Measurements from ENCODE around the gene AMER1. TPM values are rescaled to one million over a fixed set of nuclear protein-coding genes. Genes with fewer than 3 reads are reported as not detected.

AMER1 gene
- total RNA-seq, 4 donors from 2014 or later: 2.5 to 3.3 (median 3.0) TPM

GRCh38 chrX:64182208-64182607, 23.3 kb downstream of the AMER1 start:
- no peak for TF ChIP-seq CTCF (IDR thresholded peaks at IDR 0.05; ENCODE audit: low read depth)

GRCh38 chrX:64176876-64177275, 28.6 kb downstream of the AMER1 start:
- no peak for TF ChIP-seq CTCF (IDR thresholded peaks at IDR 0.05; ENCODE audit: low read depth)

GRCh38 chrX:64169988-64170387, 35.5 kb downstream of the AMER1 start:
- TF ChIP-seq CTCF (IDR thresholded peaks at IDR 0.05; ENCODE audit: low read depth): no peak

GRCh38 chrX:64152857-64153256, 52.7 kb downstream of the AMER1 start:
- no peak for TF ChIP-seq CTCF (IDR thresholded peaks at IDR 0.05; ENCODE audit: low read depth)

GRCh38 chrX:64151911-64152310, 53.6 kb downstream of the AMER1 start:
- no peak for TF ChIP-seq CTCF (IDR thresholded peaks at IDR 0.05; ENCODE audit: low read depth)

GRCh38 chrX:64150775-64151174, 54.7 kb downstream of the AMER1 start:
- no peak for TF ChIP-seq CTCF (IDR thresholded peaks at IDR 0.05; ENCODE audit: low read depth)

Small RNA genes within 50 kb of the gene (small RNA-seq; reads per million reads assigned to genes)
- not detected for gene RN7SL799P

Other genes starting within 250 kb of the AMER1 start
- not detected for gene ASB12, start 24.9 kb upstream of the AMER1 start, total RNA-seq
- gene MTMR8, start 189.7 kb upstream of the AMER1 start, total RNA-seq: 1 to 10 TPM in 3 of 4 donors, under 1 TPM in 1; 0.88 to 2.5 (median 1.6) TPM

All from subcutaneous adipose tissue (tissue), 4 donors.